ENCODE results near the gene IQGAP3.
"Not testable (repeated sequence)": the region's sequence is repeated elsewhere in the genome, so short reads cannot be mapped to it uniquely, and the experiment has no call there.

Gene IQGAP3, protein sequence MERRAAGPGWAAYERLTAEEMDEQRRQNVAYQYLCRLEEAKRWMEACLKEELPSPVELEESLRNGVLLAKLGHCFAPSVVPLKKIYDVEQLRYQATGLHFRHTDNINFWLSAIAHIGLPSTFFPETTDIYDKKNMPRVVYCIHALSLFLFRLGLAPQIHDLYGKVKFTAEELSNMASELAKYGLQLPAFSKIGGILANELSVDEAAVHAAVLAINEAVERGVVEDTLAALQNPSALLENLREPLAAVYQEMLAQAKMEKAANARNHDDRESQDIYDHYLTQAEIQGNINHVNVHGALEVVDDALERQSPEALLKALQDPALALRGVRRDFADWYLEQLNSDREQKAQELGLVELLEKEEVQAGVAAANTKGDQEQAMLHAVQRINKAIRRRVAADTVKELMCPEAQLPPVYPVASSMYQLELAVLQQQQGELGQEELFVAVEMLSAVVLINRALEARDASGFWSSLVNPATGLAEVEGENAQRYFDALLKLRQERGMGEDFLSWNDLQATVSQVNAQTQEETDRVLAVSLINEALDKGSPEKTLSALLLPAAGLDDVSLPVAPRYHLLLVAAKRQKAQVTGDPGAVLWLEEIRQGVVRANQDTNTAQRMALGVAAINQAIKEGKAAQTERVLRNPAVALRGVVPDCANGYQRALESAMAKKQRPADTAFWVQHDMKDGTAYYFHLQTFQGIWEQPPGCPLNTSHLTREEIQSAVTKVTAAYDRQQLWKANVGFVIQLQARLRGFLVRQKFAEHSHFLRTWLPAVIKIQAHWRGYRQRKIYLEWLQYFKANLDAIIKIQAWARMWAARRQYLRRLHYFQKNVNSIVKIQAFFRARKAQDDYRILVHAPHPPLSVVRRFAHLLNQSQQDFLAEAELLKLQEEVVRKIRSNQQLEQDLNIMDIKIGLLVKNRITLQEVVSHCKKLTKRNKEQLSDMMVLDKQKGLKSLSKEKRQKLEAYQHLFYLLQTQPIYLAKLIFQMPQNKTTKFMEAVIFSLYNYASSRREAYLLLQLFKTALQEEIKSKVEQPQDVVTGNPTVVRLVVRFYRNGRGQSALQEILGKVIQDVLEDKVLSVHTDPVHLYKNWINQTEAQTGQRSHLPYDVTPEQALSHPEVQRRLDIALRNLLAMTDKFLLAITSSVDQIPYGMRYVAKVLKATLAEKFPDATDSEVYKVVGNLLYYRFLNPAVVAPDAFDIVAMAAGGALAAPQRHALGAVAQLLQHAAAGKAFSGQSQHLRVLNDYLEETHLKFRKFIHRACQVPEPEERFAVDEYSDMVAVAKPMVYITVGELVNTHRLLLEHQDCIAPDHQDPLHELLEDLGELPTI (N-terminal part only)

GRCh38 chr1:156571919-156572662 is at the start of gene IQGAP3:
Gene IQGAP3, minus strand, starts transcription at chr1:156572565. Its CDS starts 36 bp downstream, at chr1:156572529.
- peaks cover 16% of the 10 kb centered on the region for H3K36me3 Mint-ChIP-seq
- peaks cover 39% of the 10 kb centered on the region for H3K27me3 Mint-ChIP-seq
- H3K4me1 Mint-ChIP-seq, result peaks cover 24% of the 10 kb centered on the region
- CTCF ChIA-PET, result interaction anchor here (0.6 to 2.2 kb wide), 6 partner anchors 9 to 115 kb away, joined by 3 to 8 read pairs (median 4); no protein-coding TSS in a partner anchor
- peak within 1 kb of the TSS; percentile 86 for H3K4me3 Mint-ChIP-seq
- H3K27ac Mint-ChIP-seq, result peak within 1 kb of the TSS; percentile 51
- DNase-seq, result peak; percentile 91
- H3K9me3 Mint-ChIP-seq, result no peaks in the 10 kb centered on the region

- Mint-ChIP-seq H3K4me1 (peaks cover 3% of the 10 kb centered on the region), H3K36me3 (no peaks in the 10 kb centered on the region), H3K9me3 (no peaks in the 10 kb centered on the region), H3K27ac (no peak overlapping the region), H3K4me3 (no peak overlapping the region), H3K27me3 (peaks cover 90% of the 10 kb centered on the region)
- no peak for DNase-seq
- CTCF ChIA-PET, result interaction anchor here (0.8 to 2.5 kb wide), 13 partner anchors 11 to 234 kb away, joined by 3 to 27 read pairs (median 7); no protein-coding TSS in a partner anchor
Observed at GRCh38 chr1:156619582-156619955, 47.2 kb upstream of the IQGAP3 start.

DNA sequence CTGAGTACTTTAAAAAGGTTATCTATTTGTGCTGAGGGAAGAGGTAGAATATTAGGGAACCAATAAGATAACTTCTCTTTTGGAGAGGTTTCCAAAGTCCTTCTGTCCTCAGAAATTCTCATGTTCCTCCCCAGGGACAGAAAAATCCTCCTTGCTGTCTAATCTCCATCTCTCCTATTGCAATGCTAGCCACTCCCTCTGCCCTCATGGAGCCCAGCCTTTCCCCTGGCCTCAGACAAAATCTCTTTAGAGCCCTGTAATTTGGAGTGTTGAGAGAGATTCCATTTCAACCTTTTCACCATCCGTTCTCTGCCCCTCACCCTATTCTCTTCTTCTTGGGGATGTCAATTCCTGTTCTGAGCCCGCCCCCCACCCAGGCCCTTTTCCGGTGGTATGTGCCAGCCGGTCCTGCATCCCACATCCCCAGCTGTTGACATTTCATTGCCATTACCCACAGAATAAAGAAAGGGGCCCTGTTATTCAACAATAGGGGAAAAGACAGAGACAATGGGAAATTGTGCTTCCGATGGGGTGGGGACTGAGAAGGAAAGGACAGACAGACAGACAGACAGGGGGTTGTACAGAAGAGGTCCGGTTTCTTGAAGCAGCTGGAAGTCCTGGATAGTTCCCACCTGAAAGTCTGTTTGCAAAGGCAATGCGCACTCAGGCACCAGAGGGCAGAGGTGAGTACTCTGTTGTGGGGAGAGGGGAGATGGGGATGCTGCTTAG is 46.7 kb upstream of the IQGAP3 start, which contains the start of gene HAPLN2:
TSS of gene HAPLN2 (plus strand) at position 563 of the 729 bp plus-strand sequence. CDS start 4,076 bp downstream, outside the sequence.
- H3K9me3 Mint-ChIP-seq, result no peaks in the 10 kb centered on the region
- CTCF ChIA-PET, result interaction anchor here (0.8 to 2.7 kb wide), 13 partner anchors 10 to 233 kb away, joined by 3 to 27 read pairs (median 7); no protein-coding TSS in a partner anchor
- DNase-seq, result peak; percentile 52
- H3K4me3 Mint-ChIP-seq, result no peak within 1 kb of the TSS
- no peaks in the 10 kb centered on the region for H3K4me1 Mint-ChIP-seq
- H3K27ac Mint-ChIP-seq, result no peak within 1 kb of the TSS
- peaks cover 90% of the 10 kb centered on the region for H3K27me3 Mint-ChIP-seq
- H3K36me3 Mint-ChIP-seq, result no peaks in the 10 kb centered on the region

DNA sequence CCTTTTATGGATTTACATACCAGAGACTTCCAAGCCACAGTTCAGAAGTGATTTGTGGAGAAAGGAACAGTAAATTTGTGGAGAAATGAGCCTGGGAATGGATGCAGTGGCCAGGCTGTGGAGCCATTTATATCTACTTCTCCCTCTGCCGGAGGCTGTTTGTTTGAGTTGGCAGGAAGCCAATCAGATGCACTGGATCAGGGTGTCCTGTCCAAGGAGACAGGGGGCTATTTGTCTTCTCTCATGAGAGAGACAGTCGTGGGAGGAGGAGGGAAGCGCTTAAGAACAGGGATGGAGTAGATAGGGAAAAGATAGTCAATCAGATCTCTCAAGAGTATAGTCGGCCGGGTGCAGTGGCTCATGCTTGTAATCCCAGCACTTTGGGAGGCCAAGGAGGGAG is 44.1 kb upstream of the IQGAP3 start:
- Mint-ChIP-seq H3K4me1 (no peaks in the 10 kb centered on the region), H3K27ac (no peak overlapping the region), H3K4me3 (no peak overlapping the region), H3K9me3 (no peaks in the 10 kb centered on the region), H3K27me3 (peaks cover 86% of the 10 kb centered on the region), H3K36me3 (no peaks in the 10 kb centered on the region)
- no peak for DNase-seq
- CTCF ChIA-PET, result interaction anchor here (1.1 to 2.7 kb wide), 3 partner anchors 8 to 43 kb away, joined by 4 to 8 read pairs (median 5); no protein-coding TSS in a partner anchor

DNA sequence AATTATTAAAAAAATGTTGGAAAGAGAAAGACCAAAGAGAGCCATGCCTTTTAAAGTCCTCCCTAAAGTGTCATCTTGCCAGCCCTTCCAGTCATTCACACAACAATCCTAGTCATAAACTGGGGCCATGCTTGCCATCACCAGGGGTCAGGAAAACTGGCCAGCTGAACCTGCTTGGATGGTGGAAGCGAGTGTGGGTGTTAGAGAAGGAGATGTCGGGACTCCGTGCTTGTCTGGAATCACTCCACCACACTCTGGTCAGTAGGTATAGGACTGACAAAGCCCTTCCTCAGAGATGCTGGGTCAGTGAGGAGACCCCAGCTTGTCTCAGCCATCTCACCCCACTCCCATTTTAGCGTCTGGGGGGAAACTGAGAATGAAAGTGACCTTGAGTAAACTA is 43.6 kb upstream of the IQGAP3 start:
- Mint-ChIP-seq H3K4me1 (no peaks in the 10 kb centered on the region), H3K27ac (no peak overlapping the region), H3K9me3 (no peaks in the 10 kb centered on the region), H3K4me3 (no peak overlapping the region), H3K27me3 (peaks cover 86% of the 10 kb centered on the region), H3K36me3 (no peaks in the 10 kb centered on the region)
- DNase-seq, result no peak
- CTCF ChIA-PET, result interaction anchor here (0.9 kb wide), 1 partner anchor 8 kb away, joined by 4 read pairs; no protein-coding TSS in a partner anchor

GRCh38 chr1:156612666-156613065 is 40.3 kb upstream of the IQGAP3 start:
- no peaks in the 10 kb centered on the region for H3K9me3 Mint-ChIP-seq
- no peaks in the 10 kb centered on the region for H3K36me3 Mint-ChIP-seq
- CTCF ChIA-PET, result interaction anchor here (0.7 to 3.5 kb wide), 8 partner anchors 10 to 228 kb away, joined by 3 to 24 read pairs (median 6); partner anchors contain the start of gene NAXE
- no peak overlapping the region for H3K27ac Mint-ChIP-seq
- H3K27me3 Mint-ChIP-seq, result peaks cover 76% of the 10 kb centered on the region
- no peak for DNase-seq
- H3K4me1 Mint-ChIP-seq, result peaks cover 12% of the 10 kb centered on the region
- no peak overlapping the region for H3K4me3 Mint-ChIP-seq

DNA sequence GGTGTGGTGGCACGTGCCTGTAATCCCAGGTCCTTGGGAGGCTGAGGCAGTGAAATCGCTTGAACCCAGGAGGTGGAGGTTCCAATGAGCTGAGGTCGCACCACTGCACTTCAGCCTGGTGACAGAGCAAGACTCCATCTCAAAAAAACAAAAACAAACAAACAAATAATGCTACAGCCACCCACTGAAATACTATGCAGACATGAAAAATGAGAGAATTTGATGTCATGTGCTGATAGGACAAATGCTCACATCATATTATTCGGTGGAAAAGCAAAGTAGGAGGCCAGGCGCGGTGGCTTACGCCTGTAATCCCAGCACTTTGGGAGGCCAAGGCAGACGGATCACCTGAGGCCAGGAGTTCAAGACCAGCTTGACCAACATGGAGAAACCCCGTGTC is 37.7 kb upstream of the IQGAP3 start:
- Mint-ChIP-seq H3K27me3 (peaks cover 61% of the 10 kb centered on the region), H3K4me1 (peaks cover 12% of the 10 kb centered on the region)
- H3K36me3 Mint-ChIP-seq, H3K9me3 Mint-ChIP-seq, DNase-seq, H3K4me3 Mint-ChIP-seq, H3K27ac Mint-ChIP-seq: not testable (repeated sequence)
- CTCF ChIA-PET, result interaction anchor here (0.7 to 3.3 kb wide), 5 partner anchors 10 to 225 kb away, joined by 3 to 24 read pairs (median 4); no protein-coding TSS in a partner anchor

GRCh38 chr1:156608981-156609380 is 36.6 kb upstream of the IQGAP3 start:
- H3K27ac Mint-ChIP-seq, result no peak overlapping the region
- peaks cover 52% of the 10 kb centered on the region for H3K27me3 Mint-ChIP-seq
- CTCF ChIA-PET, result interaction anchor here (0.6 to 1.8 kb wide), 29 partner anchors 9 to 250 kb away, joined by 3 to 44 read pairs (median 6); partner anchors contain the start of genes NAXE and TTC24
- DNase-seq, result peak; percentile 78
- no peaks in the 10 kb centered on the region for H3K9me3 Mint-ChIP-seq
- no peak overlapping the region for H3K4me3 Mint-ChIP-seq
- H3K36me3 Mint-ChIP-seq, result no peaks in the 10 kb centered on the region
- H3K4me1 Mint-ChIP-seq, result peaks cover 12% of the 10 kb centered on the region

- Mint-ChIP-seq H3K4me3 (no peak overlapping the region), H3K9me3 (no peaks in the 10 kb centered on the region), H3K4me1 (peaks cover 12% of the 10 kb centered on the region), H3K27ac (no peak overlapping the region), H3K36me3 (no peaks in the 10 kb centered on the region), H3K27me3 (peaks cover 47% of the 10 kb centered on the region)
- CTCF ChIA-PET, result interaction anchor here (0.6 to 1.8 kb wide), 29 partner anchors 9 to 249 kb away, joined by 3 to 44 read pairs (median 6); partner anchors contain the start of genes NAXE and TTC24
- peak; percentile 78 for DNase-seq
Observed at GRCh38 chr1:156608036-156608674, 35.8 kb upstream of the IQGAP3 start.

DNA sequence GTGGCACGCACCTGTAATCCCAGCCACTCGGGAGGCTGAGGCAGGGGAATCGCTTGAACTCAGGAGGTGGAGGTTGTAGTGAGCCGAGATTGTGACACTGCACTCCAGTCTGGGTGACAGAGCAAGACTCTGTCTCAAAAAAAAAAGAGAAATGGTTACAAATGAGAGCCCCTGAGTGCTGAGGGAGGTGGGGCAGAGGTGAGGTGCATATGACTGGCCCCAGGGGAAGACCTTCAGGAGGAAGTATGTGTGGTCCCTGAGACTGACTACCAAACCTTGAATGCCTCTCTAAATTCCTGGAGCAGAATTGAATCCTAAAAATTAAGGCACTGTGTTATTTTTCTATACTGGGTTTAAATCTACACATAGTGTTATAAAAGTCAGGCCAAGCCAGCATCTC is 35.0 kb upstream of the IQGAP3 start:
- H3K4me3 Mint-ChIP-seq, H3K27ac Mint-ChIP-seq, H3K9me3 Mint-ChIP-seq, DNase-seq, CTCF ChIA-PET, H3K36me3 Mint-ChIP-seq: not testable (repeated sequence)
- peaks cover 18% of the 10 kb centered on the region for H3K4me1 Mint-ChIP-seq
- peaks cover 40% of the 10 kb centered on the region for H3K27me3 Mint-ChIP-seq

DNA sequence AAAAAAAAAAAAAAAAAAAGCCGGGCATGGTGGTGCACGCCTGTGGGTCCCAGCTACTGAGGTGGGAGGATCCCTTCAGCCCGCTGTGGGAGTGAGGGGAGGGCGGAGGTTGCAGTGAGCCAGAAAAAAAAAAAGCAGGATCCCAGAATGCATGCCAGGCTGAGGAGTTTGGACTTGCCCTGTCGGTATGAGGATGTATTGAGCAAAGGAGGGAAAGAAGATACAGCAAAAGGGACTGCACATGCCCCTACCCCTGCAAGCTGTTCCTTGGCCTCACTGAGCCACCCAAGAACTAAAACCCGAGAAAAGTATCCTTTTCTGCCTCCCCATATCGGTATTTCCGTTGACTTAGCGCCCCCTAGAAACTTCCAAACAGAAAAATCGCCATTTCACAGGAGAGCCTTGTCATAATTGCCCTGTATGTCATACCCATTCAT is 30.2 kb upstream of the IQGAP3 start:
- H3K4me3 Mint-ChIP-seq, result peak overlapping the region; percentile 36
- H3K4me1 Mint-ChIP-seq, result peaks cover 41% of the 10 kb centered on the region
- no peaks in the 10 kb centered on the region for H3K9me3 Mint-ChIP-seq
- DNase-seq, result no peak
- H3K36me3 Mint-ChIP-seq, result peaks cover 11% of the 10 kb centered on the region
- H3K27ac Mint-ChIP-seq, result no peak overlapping the region
- H3K27me3 Mint-ChIP-seq, result peaks cover 5% of the 10 kb centered on the region
- CTCF ChIA-PET, result interaction anchor here (0.9 to 3.0 kb wide), 3 partner anchors 9 to 18 kb away, joined by 4 to 9 read pairs (median 5); partner anchors contain the start of gene NAXE

Measured in activated naive CD4-positive, alpha-beta T cell treated with anti-CD3 and anti-CD28 coated beads, Interleukin-2, amount 10 ng/mL, durations not matched to agents 7 days and 5 days (primary cell).